RWPE1 (cell line): Measurements from ENCODE around the gene GBX2.

ENCODE experiments used
- CTCF ChIA-PET: fragments of 350-600 bp; sonication (Branson Sonifier 250); formaldehyde crosslinking; extraction: SDS; loops from one replicate; lab custom pipeline; 2021; lab: Yijun Ruan, JAX
- POLR2A ChIA-PET: fragments of 400-600 bp; formaldehyde crosslinking; extraction: SDS; loops from one replicate; lab custom pipeline; 2020; ENCODE audit warnings: antibody characterized with exemption; ENCODE audit not compliant: low non-redundant PET; lab: Yijun Ruan, JAX
- DNase-seq: peaks from one replicate; pipeline ENCODE4 v3.0.0; 2012; ENCODE audit warnings: low spot score
- H3K27ac ChIP-seq: fragments of 450-650 bp; 2 replicates; pipeline ENCODE4 v1.5.1; 2017
- TF ChIP-seq, protein P1 (sequence below): fragments of 450-650 bp; conservative IDR thresholded peaks from 2 replicates; pipeline ENCODE4 v1.5.1; 2017; ENCODE audit warnings: low read depth, mild to moderate bottlenecking

GBX2 gene

DNA sequence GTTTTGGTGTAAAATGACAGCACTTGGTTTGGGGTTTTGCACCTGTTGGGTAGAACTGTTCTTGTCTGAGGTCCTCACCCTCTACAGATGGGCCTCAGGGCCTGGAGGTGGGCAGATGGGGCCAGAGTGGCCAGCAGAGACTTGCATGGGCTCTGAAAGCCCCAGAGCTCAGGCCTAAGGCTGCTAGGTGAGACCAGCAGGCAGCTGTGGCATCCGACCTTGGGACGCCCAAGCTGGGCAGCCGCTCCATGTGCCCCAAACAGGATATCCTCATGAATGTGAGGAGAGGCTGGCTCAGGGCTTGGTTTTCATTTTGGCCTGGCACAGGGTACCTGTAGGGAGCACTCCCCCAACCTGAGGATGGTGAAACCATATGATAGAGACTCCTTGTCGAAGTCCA, 38.3 kb downstream of the GBX2 start:
- ChIA-PET POLR2A (no interaction called here), CTCF (no interaction called here)
- TF ChIP-seq, protein P1, sequence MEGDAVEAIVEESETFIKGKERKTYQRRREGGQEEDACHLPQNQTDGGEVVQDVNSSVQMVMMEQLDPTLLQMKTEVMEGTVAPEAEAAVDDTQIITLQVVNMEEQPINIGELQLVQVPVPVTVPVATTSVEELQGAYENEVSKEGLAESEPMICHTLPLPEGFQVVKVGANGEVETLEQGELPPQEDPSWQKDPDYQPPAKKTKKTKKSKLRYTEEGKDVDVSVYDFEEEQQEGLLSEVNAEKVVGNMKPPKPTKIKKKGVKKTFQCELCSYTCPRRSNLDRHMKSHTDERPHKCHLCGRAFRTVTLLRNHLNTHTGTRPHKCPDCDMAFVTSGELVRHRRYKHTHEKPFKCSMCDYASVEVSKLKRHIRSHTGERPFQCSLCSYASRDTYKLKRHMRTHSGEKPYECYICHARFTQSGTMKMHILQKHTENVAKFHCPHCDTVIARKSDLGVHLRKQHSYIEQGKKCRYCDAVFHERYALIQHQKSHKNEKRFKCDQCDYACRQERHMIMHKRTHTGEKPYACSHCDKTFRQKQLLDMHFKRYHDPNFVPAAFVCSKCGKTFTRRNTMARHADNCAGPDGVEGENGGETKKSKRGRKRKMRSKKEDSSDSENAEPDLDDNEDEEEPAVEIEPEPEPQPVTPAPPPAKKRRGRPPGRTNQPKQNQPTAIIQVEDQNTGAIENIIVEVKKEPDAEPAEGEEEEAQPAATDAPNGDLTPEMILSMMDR = no peak
- H3K27ac ChIP-seq = no peak overlapping the region
- DNase-seq = no peak

GRCh38 chr2:236128321-236128720, 39.9 kb downstream of the GBX2 start:
- H3K27ac ChIP-seq = no peak overlapping the region
- TF ChIP-seq, protein P1 = no peak
- no peak for DNase-seq
- CTCF ChIA-PET = interaction anchor here (0.8 kb wide), 1 partner anchor 14 kb away, joined by 5 read pairs; no protein-coding TSS in a partner anchor
- POLR2A ChIA-PET = no interaction called here

DNA sequence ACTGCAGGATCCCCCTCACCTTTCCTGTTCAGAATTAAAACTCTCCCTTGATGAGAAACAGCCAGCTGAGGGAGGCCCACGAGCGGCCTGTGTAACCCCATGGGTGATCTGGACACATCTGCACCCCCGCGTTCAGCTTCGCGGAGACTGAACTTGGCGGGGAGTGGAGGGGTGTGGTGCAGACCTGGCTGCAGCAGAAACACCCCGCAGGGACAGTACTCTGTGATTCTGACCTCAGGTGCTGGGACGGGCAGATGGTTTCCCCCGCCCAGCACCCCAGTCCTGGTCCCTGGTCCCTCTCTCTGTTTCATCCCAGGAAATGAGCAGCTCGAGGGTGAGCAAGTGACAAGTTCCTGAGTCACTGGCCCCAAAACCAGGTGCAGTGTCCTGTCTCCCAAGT, 41.2 kb downstream of the GBX2 start:
- no peak for DNase-seq
- no peak overlapping the region for H3K27ac ChIP-seq
- POLR2A ChIA-PET = no interaction called here
- CTCF ChIA-PET = no interaction called here
- TF ChIP-seq, protein P1 = no peak

GRCh38 chr2:236125541-236125940, 42.6 kb downstream of the GBX2 start:
- ChIA-PET POLR2A (no interaction called here), CTCF (no interaction called here)
- TF ChIP-seq, protein P1 = no peak
- no peak overlapping the region for H3K27ac ChIP-seq
- DNase-seq = no peak

DNA sequence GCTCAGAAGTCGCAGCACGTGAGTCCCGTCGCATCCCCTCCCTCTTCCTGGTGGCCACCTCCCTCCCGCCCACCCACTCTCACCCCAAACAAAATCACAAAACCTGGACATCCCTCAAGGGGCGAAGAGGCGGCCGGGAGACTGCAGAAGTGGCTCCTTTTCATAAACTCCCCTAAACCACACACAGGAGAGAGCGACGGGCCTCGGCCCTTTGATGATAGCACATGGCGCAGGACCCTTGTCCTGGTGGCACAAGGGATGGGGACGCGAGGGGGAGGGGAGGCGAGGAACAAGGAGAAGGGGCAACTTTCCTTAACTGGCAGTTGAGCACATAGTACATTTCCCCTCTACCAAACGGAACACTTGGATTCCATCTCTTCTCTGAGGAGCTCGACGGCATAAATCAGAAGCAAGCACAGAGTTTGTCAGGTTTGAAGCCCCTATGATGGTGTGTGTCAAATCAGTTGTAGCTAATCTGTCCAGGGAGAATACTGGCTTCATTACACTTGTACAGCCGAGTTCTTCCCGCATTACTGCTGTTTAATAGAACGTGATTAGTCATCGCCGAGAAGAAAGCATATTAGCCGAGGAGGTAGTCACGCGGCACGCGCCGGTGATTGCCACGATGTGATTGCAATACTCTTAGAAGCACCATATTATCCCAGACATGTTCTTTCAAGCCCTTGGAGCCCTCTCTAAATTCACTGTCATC, 43.8 kb downstream of the GBX2 start:
- no peak overlapping the region for H3K27ac ChIP-seq
- TF ChIP-seq, protein P1 = no peak
- ChIA-PET POLR2A (no interaction called here), CTCF (no interaction called here)
- no peak for DNase-seq

DNA sequence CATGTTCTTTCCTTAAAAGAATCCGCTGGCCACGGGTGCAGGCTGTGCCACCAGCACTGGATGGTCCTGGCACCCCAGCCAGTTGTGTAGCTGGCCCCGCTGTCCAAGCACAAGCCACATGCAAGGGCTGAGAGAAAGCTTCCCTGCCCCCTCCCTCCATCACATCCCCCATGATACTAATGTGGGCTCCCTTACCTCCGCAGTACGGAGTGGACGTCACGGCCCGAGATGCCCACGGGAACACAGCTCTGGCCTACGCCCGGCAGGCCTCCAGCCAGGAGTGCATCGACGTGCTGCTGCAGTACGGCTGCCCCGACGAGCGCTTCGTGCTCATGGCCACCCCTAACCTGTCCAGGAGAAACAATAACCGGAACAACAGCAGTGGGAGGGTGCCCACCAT, 44.5 kb downstream of the GBX2 start:
- DNase-seq = no peak
- TF ChIP-seq, protein P1 = no peak
- CTCF ChIA-PET = no interaction called here
- POLR2A ChIA-PET = no interaction called here
- no peak overlapping the region for H3K27ac ChIP-seq
